DND-41 (cell line): ENCODE measurements around the gene INPP5K.
A peak's percentile ranks its signal among the peaks of the same experiment; 100 is the strongest.

Source experiments
- ATAC-seq: fragments of 200-7000 bp; cut with Tn5 transposase; 3 replicates; pipeline ENCODE4 v1.9.1; 2021; ENCODE audit warnings: low read depth; ENCODE audit not compliant: insufficient read depth
- DNase-seq: peaks from one replicate; pipeline ENCODE4 v3.0.0-alpha.2; 2020
- H2AFZ ChIP-seq: 2 replicates; pipeline ENCODE4 v1.6.0; 2012; ENCODE audit warnings: low read depth, low read length
- H3K27ac ChIP-seq: 2 replicates; pipeline ENCODE4 v1.5.1; 2012; ENCODE audit warnings: low read length, inconsistent platforms
- H3K27me3 ChIP-seq: fragments of 200-600 bp; sonication (generic); 2 replicates; pipeline ENCODE4 v1.6.0; 2012; ENCODE audit warnings: low read length, mild to moderate bottlenecking, inconsistent platforms; ENCODE audit not compliant: insufficient read depth, poor library complexity
- H3K36me3 ChIP-seq: 2 replicates; pipeline ENCODE4 v1.5.1; 2012; ENCODE audit warnings: low read length, inconsistent platforms; ENCODE audit not compliant: insufficient read depth
- H3K4me1 ChIP-seq: 2 replicates; pipeline ENCODE4 v1.5.1; 2012; ENCODE audit warnings: mild to moderate bottlenecking, low read length; ENCODE audit not compliant: insufficient read depth
- H3K4me2 ChIP-seq: 2 replicates; pipeline ENCODE4 v1.6.0; 2012; ENCODE audit warnings: mild to moderate bottlenecking, moderate library complexity, low read length, inconsistent platforms; ENCODE audit not compliant: insufficient read depth
- H3K4me3 ChIP-seq, 2 experiments: fragments of 200-600 bp in 1 of 2; shearing (Covaris generic) in 1 of 2; 2 replicates each; pipeline ENCODE4 v1.5.1; 2012 to 2016; ENCODE audit warnings: inconsistent platforms in 2 of 2, low read length in 2 of 2, mild to moderate bottlenecking in 2 of 2, low read depth in 1 of 2, moderate library complexity in 1 of 2
- H3K79me2 ChIP-seq: 2 replicates; pipeline ENCODE4 v1.6.0; 2012; ENCODE audit warnings: low read length, inconsistent platforms; ENCODE audit not compliant: insufficient read depth
- H3K9ac ChIP-seq: 2 replicates; pipeline ENCODE4 v1.6.0; 2012; ENCODE audit warnings: low read depth, mild to moderate bottlenecking, inconsistent platforms, low read length, moderate library complexity
- H3K9me3 ChIP-seq: 2 replicates; pipeline ENCODE4 v1.5.1; 2012; ENCODE audit warnings: low read length, moderate library complexity, mild to moderate bottlenecking, inconsistent platforms; ENCODE audit not compliant: insufficient read depth, severe bottlenecking
- H4K20me1 ChIP-seq: 2 replicates; pipeline ENCODE4 v1.6.0; 2012; ENCODE audit warnings: low read length; ENCODE audit not compliant: insufficient read depth
- EZH2 ChIP-seq: IDR thresholded peaks from 3 replicates; pipeline ENCODE4 v1.6.1; 2012; ENCODE audit warnings: borderline replicate concordance, low read depth, mild to moderate bottlenecking, moderate library complexity, low read length, inconsistent platforms; ENCODE audit not compliant: severe bottlenecking
- TF ChIP-seq, protein P1 (sequence below): IDR thresholded peaks from 2 replicates; pipeline ENCODE4 v1.5.1; 2012; ENCODE audit warnings: borderline replicate concordance, low read length, moderate library complexity, mild to moderate bottlenecking; ENCODE audit not compliant: poor library complexity, severe bottlenecking; ENCODE audit errors: extremely low read depth

INPP5K gene

DNA sequence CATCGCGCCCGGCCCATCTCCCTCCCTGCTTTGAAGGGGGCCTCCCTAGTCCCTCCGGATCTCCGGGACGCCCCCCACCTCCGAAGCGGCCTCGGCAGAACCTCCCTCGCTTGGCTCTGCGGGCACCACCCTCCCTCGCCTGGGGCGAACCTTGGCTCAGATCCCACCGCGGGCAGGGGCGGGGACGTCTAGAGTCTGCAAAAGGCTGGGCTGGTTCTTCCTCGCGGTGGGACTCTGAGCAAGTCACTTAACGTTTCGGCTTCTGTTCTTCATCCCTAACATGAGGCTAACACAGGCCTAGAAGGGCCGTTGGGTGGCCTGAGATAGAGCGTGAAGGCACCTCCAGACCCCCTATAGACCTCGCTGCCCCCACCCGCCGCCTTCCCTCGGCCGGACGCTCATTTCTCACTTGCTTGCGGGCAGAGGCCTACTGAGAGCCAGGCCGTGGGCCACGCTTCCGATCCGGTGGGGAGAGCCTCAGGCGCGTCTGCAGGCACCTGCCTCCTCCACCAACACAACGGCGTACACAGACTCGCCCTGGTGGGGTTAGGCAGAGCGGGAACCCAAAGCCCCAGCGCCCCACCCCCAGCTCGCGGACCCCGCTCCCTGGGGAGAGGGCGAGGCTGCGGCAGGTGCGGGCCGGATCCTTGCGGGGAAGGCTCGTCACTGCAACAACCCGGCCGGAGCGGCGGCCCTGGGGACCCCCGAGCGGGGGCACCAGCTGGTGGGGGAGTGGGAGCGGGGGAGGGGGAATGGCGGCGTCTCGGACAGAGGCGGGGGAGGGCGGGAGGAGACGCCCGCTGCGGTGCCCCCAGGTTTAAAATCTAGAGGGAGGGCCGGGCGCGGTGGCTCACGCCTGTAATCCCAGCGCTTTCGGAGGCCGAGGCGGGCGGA lies 29.4 kb downstream of the INPP5K start:
- no peaks in the 10 kb centered on the region; the same call in 1 of the 2 replicates for H3K36me3 ChIP-seq
- DNase-seq = peak; percentile 52
- H4K20me1 ChIP-seq = peaks cover 13% of the 10 kb centered on the region
- TF ChIP-seq, protein P1, sequence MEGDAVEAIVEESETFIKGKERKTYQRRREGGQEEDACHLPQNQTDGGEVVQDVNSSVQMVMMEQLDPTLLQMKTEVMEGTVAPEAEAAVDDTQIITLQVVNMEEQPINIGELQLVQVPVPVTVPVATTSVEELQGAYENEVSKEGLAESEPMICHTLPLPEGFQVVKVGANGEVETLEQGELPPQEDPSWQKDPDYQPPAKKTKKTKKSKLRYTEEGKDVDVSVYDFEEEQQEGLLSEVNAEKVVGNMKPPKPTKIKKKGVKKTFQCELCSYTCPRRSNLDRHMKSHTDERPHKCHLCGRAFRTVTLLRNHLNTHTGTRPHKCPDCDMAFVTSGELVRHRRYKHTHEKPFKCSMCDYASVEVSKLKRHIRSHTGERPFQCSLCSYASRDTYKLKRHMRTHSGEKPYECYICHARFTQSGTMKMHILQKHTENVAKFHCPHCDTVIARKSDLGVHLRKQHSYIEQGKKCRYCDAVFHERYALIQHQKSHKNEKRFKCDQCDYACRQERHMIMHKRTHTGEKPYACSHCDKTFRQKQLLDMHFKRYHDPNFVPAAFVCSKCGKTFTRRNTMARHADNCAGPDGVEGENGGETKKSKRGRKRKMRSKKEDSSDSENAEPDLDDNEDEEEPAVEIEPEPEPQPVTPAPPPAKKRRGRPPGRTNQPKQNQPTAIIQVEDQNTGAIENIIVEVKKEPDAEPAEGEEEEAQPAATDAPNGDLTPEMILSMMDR = no peak
- no peak for TF ChIP-seq EZH2
- peaks cover 47% of the 10 kb centered on the region for H3K4me1 ChIP-seq
- H3K27ac ChIP-seq = no peak overlapping the region
- ATAC-seq = no peak
- H3K4me2 ChIP-seq = peak overlapping the region; percentile 85
- no peaks in the 10 kb centered on the region for H3K79me2 ChIP-seq
- H3K9me3 ChIP-seq = no peaks in the 10 kb centered on the region
- no peak overlapping the region for H2AFZ ChIP-seq
- peak overlapping the region; percentile 40; the same call in 1 of the 2 replicates for H3K9ac ChIP-seq
- peak overlapping the region in 1 of 2 experiments; percentile 54; a peak in 2 of 4 replicates for H3K4me3 ChIP-seq
- peaks cover 12% of the 10 kb centered on the region for H3K27me3 ChIP-seq

- H3K79me2 ChIP-seq = no peaks in the 10 kb centered on the region
- peaks cover under 1% of the 10 kb centered on the region; the same call in 1 of the 2 replicates for H3K36me3 ChIP-seq
- no peak for TF ChIP-seq EZH2
- TF ChIP-seq, protein P1 = no peak
- no peaks in the 10 kb centered on the region for H3K9me3 ChIP-seq
- peak overlapping the region; percentile 30 to 51; a peak in 3 of 4 replicates for H3K4me3 ChIP-seq
- peak overlapping the region; percentile 63 for H3K4me2 ChIP-seq
- peak overlapping the region; percentile 60 for H2AFZ ChIP-seq
- H3K4me1 ChIP-seq = peaks cover 38% of the 10 kb centered on the region
- ATAC-seq (peak; percentile 48), DNase-seq (peak; percentile 51)
- H3K9ac ChIP-seq = peak overlapping the region; percentile 60
- peak overlapping the region; percentile 20; the same call in 1 of the 2 replicates for H3K27ac ChIP-seq
- peaks cover 11% of the 10 kb centered on the region for H4K20me1 ChIP-seq
- H3K27me3 ChIP-seq = peaks cover 12% of the 10 kb centered on the region
Measured at GRCh38 chr17:1485423-1486376, 30.7 kb downstream of the INPP5K start.

- Histone ChIP-seq H3K79me2 (no peaks in the 10 kb centered on the region), H3K4me3 (peak overlapping the region; percentile 30 to 51; a peak in 3 of 4 replicates), H3K4me2 (peak overlapping the region; percentile 63), H3K4me1 (peaks cover 33% of the 10 kb centered on the region), H3K27ac (no peak overlapping the region; the same call in 1 of the 2 replicates), H3K36me3 (peaks cover 3% of the 10 kb centered on the region; the same call in 1 of the 2 replicates), H2AFZ (peak overlapping the region; percentile 17; the same call in 1 of the 2 replicates), H3K9ac (peak overlapping the region; percentile 60), H4K20me1 (peaks cover 7% of the 10 kb centered on the region), H3K9me3 (no peaks in the 10 kb centered on the region), H3K27me3 (peaks cover 12% of the 10 kb centered on the region)
- peak; percentile 67 for DNase-seq
- no peak for TF ChIP-seq EZH2
- TF ChIP-seq, protein P1 = peak; percentile 16
- ATAC-seq = peak; percentile 69
Measured at GRCh38 chr17:1484676-1485422, 31.6 kb downstream of the INPP5K start.
